Progenitor cell of endocrine pancreas (in vitro differentiated cells): ENCODE data around the gene FOXO4. TPM values are rescaled to one million over a fixed set of nuclear protein-coding genes. Genes with fewer than 3 reads are reported as not detected.
A peak's percentile ranks its signal among the peaks of the same experiment; 100 is the strongest.

Experiments used
- DNase-seq: peaks from one replicate; pipeline ENCODE4 v3.0.0; 2021; ENCODE audit warnings: low spot score; ENCODE audit not compliant: unreplicated experiment
- H3K27ac Mint-ChIP-seq: 2 replicates; pipeline ENCODE4 v1.8.0; 2021; ENCODE audit warnings: mild to moderate bottlenecking, moderate library complexity, mixed read lengths
- H3K27me3 Mint-ChIP-seq: 2 replicates; pipeline ENCODE4 v1.8.0; 2021; ENCODE audit warnings: mixed read lengths
- H3K36me3 Mint-ChIP-seq: 2 replicates; pipeline ENCODE4 v1.8.0; 2022; ENCODE audit warnings: mixed read lengths; ENCODE audit not compliant: insufficient read depth
- H3K4me1 Mint-ChIP-seq: 2 replicates; pipeline ENCODE4 v1.8.0; 2021; ENCODE audit warnings: low read depth, mixed read lengths
- H3K4me3 Mint-ChIP-seq: 2 replicates; pipeline ENCODE4 v1.8.0; 2021; ENCODE audit warnings: low read depth, mild to moderate bottlenecking, moderate library complexity, mixed read lengths
- H3K9me3 Mint-ChIP-seq: 2 replicates; pipeline ENCODE4 v1.8.0; 2021; ENCODE audit warnings: low read depth, mixed read lengths
- CTCF ChIP-seq: fragments of 200-600 bp; sonication (generic); IDR thresholded peaks from one replicate; pipeline ENCODE4 v1.5.0; 2021; ENCODE audit warnings: antibody characterized with exemption, mild to moderate bottlenecking; ENCODE audit not compliant: unreplicated experiment
- total RNA-seq: library from RNA; stranded (reverse); gene quantifications from 2 replicates; pipeline ENCODE4 v1.2.1, GENCODE V29; 2021

The FOXO4 gene
- total RNA-seq, 1 donor from 2014 or later: 41.0 TPM

GRCh38 chrX:71091263-71091662 is 4.4 kb upstream of the FOXO4 start:
- Mint-ChIP-seq H3K9me3 (peaks cover 10% of the 10 kb centered on the region), H3K27me3 (no peaks in the 10 kb centered on the region), H3K4me3 (no peak overlapping the region), H3K27ac (no peak overlapping the region), H3K4me1 (peaks cover 2% of the 10 kb centered on the region), H3K36me3 (peaks cover 2% of the 10 kb centered on the region)
- no peak for DNase-seq
- no peak for TF ChIP-seq CTCF

- H3K27ac Mint-ChIP-seq: peak overlapping the region; percentile 86
- H3K4me3 Mint-ChIP-seq: peak overlapping the region; percentile 97
- H3K4me1 Mint-ChIP-seq: peaks cover 14% of the 10 kb centered on the region
- DNase-seq: no peak
- H3K27me3 Mint-ChIP-seq: no peaks in the 10 kb centered on the region
- peaks cover 4% of the 10 kb centered on the region for H3K36me3 Mint-ChIP-seq
- no peak for TF ChIP-seq CTCF
- H3K9me3 Mint-ChIP-seq: peaks cover 10% of the 10 kb centered on the region
Observed at GRCh38 chrX:71095033-71095432, 618 bp upstream of the FOXO4 start.

GRCh38 chrX:71095981-71096759 is 519 bp downstream of the FOXO4 start:
- no peak for TF ChIP-seq CTCF
- Mint-ChIP-seq H3K9me3 (peaks cover 8% of the 10 kb centered on the region), H3K4me3 (peak overlapping the region; percentile 97), H3K27me3 (no peaks in the 10 kb centered on the region), H3K27ac (peak overlapping the region; percentile 74), H3K4me1 (peaks cover 18% of the 10 kb centered on the region), H3K36me3 (peaks cover 3% of the 10 kb centered on the region)
- DNase-seq: no peak

GRCh38 chrX:71096760-71097032 is 1.0 kb downstream of the FOXO4 start:
- H3K36me3 Mint-ChIP-seq: peaks cover 4% of the 10 kb centered on the region
- H3K4me3 Mint-ChIP-seq: peak overlapping the region; percentile 97
- H3K4me1 Mint-ChIP-seq: peaks cover 18% of the 10 kb centered on the region
- H3K27ac Mint-ChIP-seq: no peak overlapping the region
- H3K9me3 Mint-ChIP-seq: peaks cover 7% of the 10 kb centered on the region
- no peaks in the 10 kb centered on the region for H3K27me3 Mint-ChIP-seq
- TF ChIP-seq CTCF: no peak
- no peak for DNase-seq

- H3K4me1 Mint-ChIP-seq: peaks cover 25% of the 10 kb centered on the region
- H3K9me3 Mint-ChIP-seq: peaks cover 3% of the 10 kb centered on the region
- H3K36me3 Mint-ChIP-seq: peaks cover 4% of the 10 kb centered on the region
- H3K27me3 Mint-ChIP-seq: no peaks in the 10 kb centered on the region
- no peak for DNase-seq
- TF ChIP-seq CTCF: peak; percentile 41
- H3K4me3 Mint-ChIP-seq: no peak overlapping the region
- no peak overlapping the region for H3K27ac Mint-ChIP-seq
Observed at GRCh38 chrX:71098302-71098701, 2.7 kb downstream of the FOXO4 start.
